ENCODE data around the gene DOK4.

The DOK4 gene

DNA sequence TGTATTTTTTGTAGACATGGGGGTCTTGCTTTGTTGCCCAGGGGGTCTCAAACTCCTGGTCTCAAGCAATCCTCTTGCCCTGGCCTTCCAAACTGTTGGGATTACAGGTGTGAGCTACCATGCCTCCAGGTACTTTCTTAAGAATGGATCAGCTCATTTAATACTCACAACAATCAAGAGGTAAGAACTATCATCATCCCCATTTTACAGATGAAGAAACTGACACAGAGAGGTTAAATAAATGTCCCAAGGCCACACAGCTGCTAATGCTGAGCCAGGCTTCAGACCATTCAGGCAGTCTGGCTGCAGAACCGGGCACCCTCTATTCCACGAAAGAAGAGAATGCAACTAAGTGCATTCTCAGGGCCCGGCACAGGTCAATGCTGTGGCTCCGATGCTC lies 28.1 kb upstream of the DOK4 start:
- no peak overlapping the region for H3K4me3 ChIP-seq (ENCODE audit: low read length, poor library complexity, severe bottlenecking)
- H3K36me3 ChIP-seq (ENCODE audit: insufficient read depth, low read length), result peaks cover 41% of the 10 kb centered on the region; the same call in 1 of the 2 replicates
- no peaks in the 10 kb centered on the region for H3K9me2 ChIP-seq (replicated peaks; ENCODE audit: low read depth, low read length)
- H3K9me3 ChIP-seq (ENCODE audit: insufficient read depth, low read depth, low read length), result no peaks in the 10 kb centered on the region
- no peak overlapping the region for H2AFZ ChIP-seq (ENCODE audit: low read length)
- TF ChIP-seq EZH2phosphoT487 (IDR thresholded peaks at IDR 0.05; ENCODE audit: borderline replicate concordance), result no peak
- TF ChIP-seq, protein P1, sequence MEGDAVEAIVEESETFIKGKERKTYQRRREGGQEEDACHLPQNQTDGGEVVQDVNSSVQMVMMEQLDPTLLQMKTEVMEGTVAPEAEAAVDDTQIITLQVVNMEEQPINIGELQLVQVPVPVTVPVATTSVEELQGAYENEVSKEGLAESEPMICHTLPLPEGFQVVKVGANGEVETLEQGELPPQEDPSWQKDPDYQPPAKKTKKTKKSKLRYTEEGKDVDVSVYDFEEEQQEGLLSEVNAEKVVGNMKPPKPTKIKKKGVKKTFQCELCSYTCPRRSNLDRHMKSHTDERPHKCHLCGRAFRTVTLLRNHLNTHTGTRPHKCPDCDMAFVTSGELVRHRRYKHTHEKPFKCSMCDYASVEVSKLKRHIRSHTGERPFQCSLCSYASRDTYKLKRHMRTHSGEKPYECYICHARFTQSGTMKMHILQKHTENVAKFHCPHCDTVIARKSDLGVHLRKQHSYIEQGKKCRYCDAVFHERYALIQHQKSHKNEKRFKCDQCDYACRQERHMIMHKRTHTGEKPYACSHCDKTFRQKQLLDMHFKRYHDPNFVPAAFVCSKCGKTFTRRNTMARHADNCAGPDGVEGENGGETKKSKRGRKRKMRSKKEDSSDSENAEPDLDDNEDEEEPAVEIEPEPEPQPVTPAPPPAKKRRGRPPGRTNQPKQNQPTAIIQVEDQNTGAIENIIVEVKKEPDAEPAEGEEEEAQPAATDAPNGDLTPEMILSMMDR (conservative IDR thresholded peaks at IDR 0.05; ENCODE audit: low read length), result no peak
- no peaks in the 10 kb centered on the region for H3K27me3 ChIP-seq (ENCODE audit: insufficient read depth, low read length, poor library complexity, severe bottlenecking)
- H4K20me1 ChIP-seq (ENCODE audit: insufficient read depth, low read length, poor library complexity, severe bottlenecking), result no peaks in the 10 kb centered on the region
- H3K4me2 ChIP-seq (ENCODE audit: low read depth, low read length, poor library complexity, severe bottlenecking), result no peak overlapping the region
- H3K9ac ChIP-seq (ENCODE audit: low read depth, low read length, poor library complexity, severe bottlenecking), result no peak overlapping the region
- H3K79me2 ChIP-seq (ENCODE audit: insufficient read depth, low read length), result no peaks in the 10 kb centered on the region
- H3F3A ChIP-seq (ENCODE audit: low read depth), result no peaks in the 10 kb centered on the region
- H3K4me1 ChIP-seq (ENCODE audit: insufficient read depth, low read length, poor library complexity, severe bottlenecking), result peaks cover 6% of the 10 kb centered on the region

DNA sequence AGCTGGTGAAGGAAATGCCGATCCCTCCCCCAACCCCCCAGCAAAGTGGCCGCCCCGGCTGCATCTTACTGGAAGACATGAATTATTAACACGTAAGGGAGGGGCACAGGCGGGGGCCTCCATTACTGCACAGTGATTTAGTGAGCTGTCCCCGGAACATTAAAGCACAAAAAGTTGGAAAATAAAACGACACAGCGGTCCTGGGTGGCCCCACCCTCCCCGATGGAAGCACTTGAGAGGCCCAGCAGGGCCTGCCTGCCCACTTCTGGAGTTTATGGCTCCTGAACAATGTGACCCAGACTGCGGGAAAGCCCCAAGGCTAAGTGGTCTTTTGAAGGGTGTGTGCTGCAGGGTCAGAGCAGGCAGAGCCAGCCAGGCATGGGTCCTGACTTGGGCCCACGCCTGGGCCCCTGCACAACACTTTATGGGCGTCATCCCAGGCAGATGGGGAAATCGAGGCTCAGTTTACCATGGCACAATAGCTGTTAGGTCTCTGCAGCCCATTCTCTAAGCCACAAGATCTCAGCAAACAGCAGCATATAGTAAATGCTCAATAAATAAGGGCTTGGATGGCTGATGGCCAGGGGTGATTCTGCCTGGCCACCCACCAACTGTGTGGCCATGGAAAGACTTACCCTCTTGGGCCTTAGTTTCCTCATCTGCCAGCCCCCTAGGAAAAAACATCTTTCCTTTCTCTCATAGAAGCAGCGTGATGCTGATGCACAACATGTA lies 27.2 kb upstream of the DOK4 start:
- Histone ChIP-seq H3K4me1 (ENCODE audit: insufficient read depth, low read length, poor library complexity, severe bottlenecking) (peaks cover 5% of the 10 kb centered on the region), H3K9me3 (ENCODE audit: insufficient read depth, low read depth, low read length) (no peaks in the 10 kb centered on the region), H4K20me1 (ENCODE audit: insufficient read depth, low read length, poor library complexity, severe bottlenecking) (no peaks in the 10 kb centered on the region), H3K36me3 (ENCODE audit: insufficient read depth, low read length) (peaks cover 40% of the 10 kb centered on the region; the same call in 1 of the 2 replicates), H2AFZ (ENCODE audit: low read length) (no peak overlapping the region), H3K4me3 (ENCODE audit: low read length, poor library complexity, severe bottlenecking) (no peak overlapping the region), H3K79me2 (ENCODE audit: insufficient read depth, low read length) (no peaks in the 10 kb centered on the region), H3F3A (ENCODE audit: low read depth) (no peaks in the 10 kb centered on the region), H3K27me3 (ENCODE audit: insufficient read depth, low read length, poor library complexity, severe bottlenecking) (no peaks in the 10 kb centered on the region), H3K9me2 (replicated peaks; ENCODE audit: low read depth, low read length) (no peaks in the 10 kb centered on the region), H3K4me2 (ENCODE audit: low read depth, low read length, poor library complexity, severe bottlenecking) (no peak overlapping the region), H3K9ac (ENCODE audit: low read depth, low read length, poor library complexity, severe bottlenecking) (no peak overlapping the region)
- no peak for TF ChIP-seq EZH2phosphoT487 (IDR thresholded peaks at IDR 0.05; ENCODE audit: borderline replicate concordance)
- TF ChIP-seq, protein P1 (conservative IDR thresholded peaks at IDR 0.05; ENCODE audit: low read length), result no peak

- no peak overlapping the region for H3K4me2 ChIP-seq (ENCODE audit: low read depth, low read length, poor library complexity, severe bottlenecking)
- no peaks in the 10 kb centered on the region for H3F3A ChIP-seq (ENCODE audit: low read depth)
- TF ChIP-seq EZH2phosphoT487 (IDR thresholded peaks at IDR 0.05; ENCODE audit: borderline replicate concordance), result no peak
- TF ChIP-seq, protein P1 (conservative IDR thresholded peaks at IDR 0.05; ENCODE audit: low read length), result no peak
- no peak overlapping the region for H3K9ac ChIP-seq (ENCODE audit: low read depth, low read length, poor library complexity, severe bottlenecking)
- H4K20me1 ChIP-seq (ENCODE audit: insufficient read depth, low read length, poor library complexity, severe bottlenecking), result no peaks in the 10 kb centered on the region
- no peak overlapping the region for H3K4me3 ChIP-seq (ENCODE audit: low read length, poor library complexity, severe bottlenecking)
- H3K9me2 ChIP-seq (replicated peaks; ENCODE audit: low read depth, low read length), result no peaks in the 10 kb centered on the region
- H3K79me2 ChIP-seq (ENCODE audit: insufficient read depth, low read length), result no peaks in the 10 kb centered on the region
- peaks cover 5% of the 10 kb centered on the region for H3K4me1 ChIP-seq (ENCODE audit: insufficient read depth, low read length, poor library complexity, severe bottlenecking)
- peaks cover 29% of the 10 kb centered on the region; the same call in 1 of the 2 replicates for H3K36me3 ChIP-seq (ENCODE audit: insufficient read depth, low read length)
- no peaks in the 10 kb centered on the region for H3K9me3 ChIP-seq (ENCODE audit: insufficient read depth, low read depth, low read length)
- H2AFZ ChIP-seq (ENCODE audit: low read length), result no peak overlapping the region
- no peaks in the 10 kb centered on the region for H3K27me3 ChIP-seq (ENCODE audit: insufficient read depth, low read length, poor library complexity, severe bottlenecking)
Measured at GRCh38 chr16:57512296-57513001, 26.2 kb upstream of the DOK4 start.
